HG03521 (cell line): Measurements from ENCODE around the gene ERAL1.
"Not testable (repeated sequence)": the region's sequence is repeated elsewhere in the genome, so short reads cannot be mapped to it uniquely, and the experiment has no call there.

Experiments used
- ATAC-seq: cut with Tn5 transposase; IDR thresholded peaks from one replicate; pipeline ENCODE4 v1.9.1; 2021; ENCODE audit warnings: mild to moderate bottlenecking, moderate library complexity; ENCODE audit not compliant: unreplicated experiment

The ERAL1 gene

GRCh38 chr17:28854457-28855335 is at the start of gene ERAL1:
Gene ERAL1 (plus strand): TSS chr17:28855016. CDS start chr17:28855035, 19 bp downstream.
- ATAC-seq = peak; percentile 89

GRCh38 chr17:28807925-28808634 is 46.7 kb upstream of the ERAL1 start:
- ATAC-seq = no peak

- no peak for ATAC-seq
Measured at GRCh38 chr17:28810437-28810836, 44.4 kb upstream of the ERAL1 start.

DNA sequence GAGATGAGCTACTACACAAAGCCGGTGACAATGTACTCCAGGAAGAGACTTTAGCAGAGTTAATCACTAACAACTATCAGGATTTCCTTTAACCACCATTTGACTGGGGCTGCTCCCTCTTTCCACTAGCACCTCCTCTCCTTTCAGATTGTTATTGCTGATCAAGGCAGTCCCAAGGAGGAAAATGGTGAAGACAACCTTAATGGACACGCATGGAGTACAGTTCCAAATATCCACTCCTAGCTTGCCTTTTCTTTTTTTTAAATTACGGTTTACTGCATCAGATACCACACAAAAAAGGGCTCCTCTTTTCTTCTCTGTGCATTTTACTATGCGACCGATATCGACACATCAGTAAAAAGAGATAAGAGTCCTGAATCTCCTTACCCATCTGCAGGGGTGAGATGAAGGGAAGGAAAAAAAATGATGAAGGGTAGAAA is 43.1 kb upstream of the ERAL1 start:
- ATAC-seq = no peak

- ATAC-seq = peak; percentile 96
Measured at GRCh38 chr17:28812091-28812747, 42.6 kb upstream of the ERAL1 start.

DNA sequence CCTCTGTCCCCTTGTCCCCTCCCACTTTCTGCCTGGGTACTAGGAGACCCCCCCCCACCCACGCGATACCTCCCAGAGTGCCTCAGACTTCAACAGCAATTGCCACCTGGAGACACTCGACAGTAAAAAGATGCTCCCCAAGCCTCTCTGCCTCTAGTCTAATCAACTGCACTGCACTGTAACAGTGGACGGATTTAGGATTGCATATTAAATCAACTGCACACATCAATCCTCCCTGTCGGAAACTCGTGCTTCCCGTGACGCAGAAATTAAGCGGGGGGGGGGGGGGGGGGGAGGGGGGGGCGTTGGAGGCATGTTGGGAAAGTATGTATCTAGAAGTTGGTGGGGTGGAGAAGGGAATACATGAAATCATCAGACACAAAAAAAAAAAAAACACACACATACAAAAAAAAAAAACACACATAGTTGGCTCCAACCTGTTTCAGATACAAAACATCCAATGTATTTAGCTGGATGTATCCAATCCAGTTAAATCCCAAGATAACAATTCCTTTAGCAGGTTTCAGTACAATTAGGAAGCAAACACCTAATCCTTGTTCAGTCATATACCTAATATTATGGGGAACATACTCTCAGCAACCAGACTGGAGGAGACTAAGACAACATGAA is 42.0 kb upstream of the ERAL1 start:
- no peak for ATAC-seq

- no peak for ATAC-seq
Measured at GRCh38 chr17:28816540-28816939, 38.3 kb upstream of the ERAL1 start.

DNA sequence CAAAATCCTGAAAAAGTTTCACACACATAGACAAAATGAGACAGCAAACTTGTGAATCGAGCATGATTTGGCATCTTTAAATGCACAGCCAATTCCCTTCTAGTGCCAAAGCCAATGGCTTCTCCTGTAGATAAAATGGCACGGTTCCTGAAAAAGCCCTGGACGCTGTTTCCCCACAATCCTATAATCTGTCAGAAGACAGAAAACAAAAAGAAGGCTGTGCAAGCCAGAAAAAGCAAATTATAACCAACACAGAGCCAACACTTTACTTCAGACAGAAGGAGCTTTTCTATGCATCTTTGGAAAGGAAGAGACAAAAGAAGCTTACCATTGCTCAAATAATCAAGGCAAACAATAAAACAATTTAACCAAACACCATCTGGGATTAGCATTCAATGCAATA is 36.0 kb upstream of the ERAL1 start:
- no peak for ATAC-seq

DNA sequence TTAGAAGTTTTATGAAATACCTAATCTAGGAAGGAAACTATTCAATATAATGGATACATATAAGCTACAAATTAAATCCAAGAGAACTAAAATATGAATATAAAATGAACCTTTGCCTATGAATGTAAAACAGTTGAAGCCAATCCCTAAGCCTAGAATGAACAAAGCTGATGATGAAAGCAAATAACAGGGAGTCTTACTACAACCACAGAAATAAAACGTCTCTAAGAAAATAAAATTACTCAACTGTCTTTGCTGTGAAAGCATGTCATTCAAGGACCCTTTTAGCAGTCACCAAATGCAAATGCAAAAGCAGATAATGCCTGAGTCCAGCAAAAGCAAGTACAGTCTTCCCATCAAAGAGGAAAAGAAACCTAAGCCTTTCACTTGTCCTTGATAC is 35.2 kb upstream of the ERAL1 start:
- no peak for ATAC-seq

DNA sequence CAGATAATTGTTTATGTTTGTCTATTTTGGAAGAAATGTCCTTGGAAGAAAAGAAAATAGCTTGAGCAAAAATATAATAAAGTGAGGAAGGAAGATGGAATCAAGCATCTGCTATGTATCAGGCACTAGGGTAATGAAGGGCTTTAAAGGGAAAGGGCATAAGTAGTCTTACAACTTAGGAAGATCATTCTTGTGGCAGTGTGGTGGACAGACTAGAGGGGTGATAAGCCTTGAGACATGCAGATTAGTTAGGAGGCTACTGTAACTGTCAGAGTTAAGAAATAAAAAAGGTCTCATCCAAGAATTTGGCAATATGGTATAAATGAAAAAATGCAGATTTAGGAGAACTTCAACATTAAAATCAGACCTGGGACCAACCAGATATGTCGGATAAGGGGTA is 27.1 kb upstream of the ERAL1 start:
- no peak for ATAC-seq

- no peak for ATAC-seq
Measured at GRCh38 chr17:28828294-28829040, 26.3 kb upstream of the ERAL1 start.

DNA sequence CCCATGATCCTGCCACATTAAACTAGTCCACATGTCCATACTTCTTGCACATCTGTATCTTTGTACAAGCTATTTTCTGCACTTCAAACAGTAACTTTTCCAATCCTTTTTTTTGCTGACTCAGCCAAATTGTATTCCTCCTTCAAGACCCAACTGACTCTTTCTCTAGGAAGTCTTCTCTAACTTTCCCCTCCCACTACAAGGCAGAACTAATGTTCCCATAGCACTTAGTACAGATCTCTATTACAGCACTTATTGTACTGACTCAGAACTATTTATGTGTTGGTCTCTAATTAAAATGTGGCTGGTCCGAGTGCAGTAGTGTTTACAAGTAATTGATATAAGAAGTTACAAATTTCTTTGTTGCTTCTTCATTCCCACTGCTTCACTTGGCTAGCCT is 20.4 kb upstream of the ERAL1 start:
- ATAC-seq = no peak

DNA sequence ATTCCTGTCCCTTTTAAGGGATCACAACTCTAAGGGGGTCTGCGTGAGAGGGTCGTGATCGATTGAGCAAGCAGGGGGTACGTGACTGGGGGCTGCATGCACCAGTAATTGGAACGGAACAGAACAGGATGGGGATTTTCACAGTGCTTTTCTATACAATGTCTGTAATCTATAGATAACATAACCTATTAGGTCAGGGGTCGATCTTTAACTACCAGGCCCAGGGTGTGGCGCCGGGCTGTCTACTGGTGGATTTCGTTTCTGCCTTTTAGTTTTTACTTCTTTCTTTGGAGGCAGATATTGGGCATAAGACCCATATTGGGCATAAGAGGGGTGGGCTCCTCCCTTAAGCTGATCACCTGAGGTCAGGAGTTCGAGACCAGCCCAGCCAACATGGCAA is 18.3 kb upstream of the ERAL1 start:
- ATAC-seq = not testable (repeated sequence)

DNA sequence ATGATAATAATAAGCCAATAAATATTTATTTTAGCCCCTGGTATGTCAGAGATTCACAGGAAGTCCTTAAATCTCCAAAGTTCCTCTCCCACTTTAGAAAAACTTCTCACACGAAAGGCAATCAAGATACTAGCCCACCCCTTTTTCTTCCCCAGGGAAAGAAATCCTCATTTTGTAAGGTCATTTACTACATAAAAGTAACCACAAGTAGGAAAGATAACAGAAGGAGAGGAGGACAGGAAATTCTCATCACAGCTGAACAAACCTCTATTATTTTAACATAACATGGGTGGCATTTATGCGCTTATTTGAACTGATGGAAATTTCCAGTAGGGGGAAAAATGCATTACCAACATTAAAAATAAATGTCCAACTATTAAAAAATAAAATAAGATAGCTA is 15.6 kb upstream of the ERAL1 start:
- ATAC-seq = no peak

DNA sequence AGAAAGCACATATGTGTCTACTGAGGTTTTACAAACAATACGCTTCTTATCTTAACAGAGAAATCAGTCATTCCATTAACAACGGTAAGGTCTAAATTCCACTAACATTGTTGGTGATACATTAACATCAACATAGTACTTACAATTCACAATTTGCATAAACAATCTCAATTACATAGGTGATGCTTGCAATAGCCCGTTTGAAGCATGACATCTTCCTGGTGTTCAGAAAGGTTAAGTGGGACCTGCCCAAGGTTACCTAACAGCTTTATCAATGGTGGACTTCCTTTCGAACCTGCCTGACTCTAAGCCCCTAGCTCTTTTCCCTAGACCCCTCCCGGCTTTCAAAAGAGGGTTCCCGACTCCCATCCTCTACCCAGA is 12.9 kb upstream of the ERAL1 start:
- no peak for ATAC-seq

DNA sequence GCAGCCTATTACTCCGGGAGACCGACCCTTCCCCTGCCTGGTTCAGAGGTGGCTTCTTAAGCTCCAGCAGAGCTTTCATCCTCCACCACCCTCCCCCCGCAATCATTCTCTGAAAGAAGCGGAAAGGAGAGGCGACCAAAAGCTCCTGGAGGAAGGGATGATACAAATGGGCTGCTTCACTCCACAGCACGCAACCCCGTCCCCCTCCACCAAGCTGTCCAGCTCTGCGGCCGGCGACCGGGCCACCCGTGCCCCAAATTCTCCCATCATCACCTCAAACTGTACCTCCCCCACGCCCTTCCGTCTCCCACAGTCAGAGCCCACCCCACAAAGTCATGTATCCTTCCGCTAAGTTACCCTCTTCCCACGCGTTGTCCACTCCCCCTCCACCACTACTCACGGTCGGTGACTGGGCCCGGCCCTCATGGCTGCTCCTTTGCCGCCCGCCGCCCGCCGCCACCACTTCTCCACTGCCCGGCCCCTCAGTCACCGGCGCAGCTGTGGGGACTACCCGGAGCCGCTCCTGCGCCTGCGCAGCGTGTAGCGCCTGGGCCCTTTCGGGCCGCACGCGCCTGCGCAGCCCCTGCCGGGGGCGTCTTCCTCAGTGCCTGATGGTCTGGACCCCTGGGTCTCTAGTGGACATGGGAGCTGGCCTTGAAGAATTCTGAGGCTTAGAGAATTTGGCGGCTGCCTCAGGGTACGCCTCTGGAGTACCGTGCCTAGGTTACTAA is 12.4 kb upstream of the ERAL1 start, which contains the start of gene FAM222B:
TSS of gene FAM222B (minus strand) at position 509 of the 731 bp plus-strand sequence. CDS start 76,123 bp downstream, outside the sequence.
- ATAC-seq = peak; percentile 73

GRCh38 chr17:28843816-28844148 is 11.0 kb upstream of the ERAL1 start:
- no peak for ATAC-seq

DNA sequence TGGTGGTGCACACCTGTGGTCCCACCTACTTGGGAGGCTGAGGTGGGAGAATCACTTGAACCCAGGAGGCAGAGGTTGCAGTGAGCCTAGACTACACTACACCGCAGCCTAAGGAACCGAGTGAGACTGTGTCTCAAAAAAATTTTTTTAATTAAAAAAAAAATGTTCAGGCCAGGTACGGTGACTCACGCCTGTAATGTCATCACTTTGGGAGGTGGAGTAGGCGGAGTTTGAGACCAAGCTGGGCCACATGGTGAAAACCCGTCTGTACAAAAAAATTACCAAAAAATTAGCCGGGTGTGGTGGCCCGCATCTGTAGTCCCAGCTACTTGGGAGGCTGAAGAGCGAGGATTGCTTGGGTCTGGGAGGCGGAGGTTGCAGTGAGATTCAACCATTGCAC is 8.6 kb upstream of the ERAL1 start:
- ATAC-seq = no peak

- not testable (repeated sequence) for ATAC-seq
Measured at GRCh38 chr17:28846699-28847098, 8.1 kb upstream of the ERAL1 start.

GRCh38 chr17:28848667-28849066 is 6.1 kb upstream of the ERAL1 start:
- ATAC-seq = not testable (repeated sequence)
